HepG2 (cell line): ENCODE results near the gene WNK4. TPM values are rescaled to one million over a fixed set of nuclear protein-coding genes. Genes with fewer than 3 reads are reported as not detected.

Source experiments
- CC2D1A ChIP-seq: sonication (generic); formaldehyde crosslinking; IDR thresholded peaks from 2 replicates; pipeline ENCODE4 v1.8.1; 2023; ENCODE audit warnings: mild to moderate bottlenecking, missing genetic modification reagents
- CREB1 ChIP-seq, 2 experiments: fragments of 450-650 bp in 1 of 2; IDR thresholded peaks; 2 replicates each; pipeline ENCODE4 v1.6.1; 2016 to 2017; ENCODE audit warnings: control low read depth in 1 of 2, mild to moderate bottlenecking in 1 of 2, missing compliant biosample characterization in 1 of 2, missing genetic modification characterization in 1 of 2
- FOSL1 ChIP-seq: sonication (generic); formaldehyde crosslinking; IDR thresholded peaks from 2 replicates; pipeline ENCODE4 v1.9.0; 2021; ENCODE audit warnings: missing genetic modification reagents, borderline replicate concordance
- HOMEZ ChIP-seq: IDR thresholded peaks from 2 replicates; pipeline ENCODE4 v1.6.1; 2016; ENCODE audit warnings: low read depth
- ISX ChIP-seq: sonication (generic); formaldehyde crosslinking; conservative IDR thresholded peaks from 2 replicates; pipeline ENCODE4 v1.5.0; 2020; ENCODE audit warnings: missing genetic modification reagents
- KDM5A ChIP-seq: fragments of 200-600 bp; sonication (generic); IDR thresholded peaks from 2 replicates; pipeline ENCODE4 v1.7.0; 2018; ENCODE audit warnings: antibody characterized with exemption, mild to moderate bottlenecking, low read length, borderline replicate concordance
- RNF219 ChIP-seq: sonication (generic); formaldehyde crosslinking; IDR thresholded peaks from 2 replicates; pipeline ENCODE4 v1.5.0; 2020; ENCODE audit warnings: mild to moderate bottlenecking, missing genetic modification reagents
- SMAD1 ChIP-seq: sonication (generic); formaldehyde crosslinking; IDR thresholded peaks from 2 replicates; pipeline ENCODE4 v1.4.0; 2020; ENCODE audit warnings: missing genetic modification reagents, low read depth, mild to moderate bottlenecking, borderline replicate concordance
- SRSF9 ChIP-seq: fragments of 200-400 bp; formaldehyde crosslinking; IDR thresholded peaks from 2 replicates; pipeline ENCODE4 v1.6.1; 2018; ENCODE audit warnings: borderline replicate concordance, mild to moderate bottlenecking, low read depth, low read length; ENCODE audit not compliant: insufficient read depth, poor library complexity, severe bottlenecking
- THAP8 ChIP-seq: sonication (generic); formaldehyde crosslinking; IDR thresholded peaks from 2 replicates; pipeline ENCODE4 v1.5.1; 2020; ENCODE audit warnings: missing genetic modification reagents, mild to moderate bottlenecking, borderline replicate concordance
- ZNF556 ChIP-seq: sonication (generic); formaldehyde crosslinking; IDR thresholded peaks from 2 replicates; pipeline ENCODE4 v1.4.0; 2020; ENCODE audit warnings: mild to moderate bottlenecking, missing genetic modification reagents, borderline replicate concordance
- polyA plus RNA-seq, 8 experiments: library from polyadenylated mRNA; depleted of rRNA in 3 of 8; stranded (reverse) in 7 of 8; unstranded in 1 of 8; fragments of >200 nt; fragmentation: Illumina TruSeq in 4 of 8; extraction: Trizol in 4 of 8; gene quantifications; 2 replicates each; pipeline versions ENCODE4 v1.2.1 to v1.2.3, GENCODE V29; 2011 to 2016; ENCODE audit warnings: low read depth in 4 of 8, missing spikeins in 1 of 8, mixed read lengths in 1 of 8; ENCODE audit not compliant: insufficient read depth in 1 of 8
- total RNA-seq, 5 experiments: library from RNA; depleted of rRNA; stranded (reverse); fragments of >200 nt; fragmentation: Illumina TruSeq; extraction: Trizol; gene quantifications; 2 replicates each; pipeline ENCODE4 v1.2.3, GENCODE V29; 2016; ENCODE audit warnings: low read depth in 1 of 5

Gene WNK4
- total and polyA plus RNA-seq, 2 of the 13 experiments (the other 11 are each of a cell fraction or from before 2014, with no cell fraction given) = 2.7 to 13.7 TPM

GRCh38 chr17:42798383-42799380 is 18.3 kb downstream of the WNK4 start, which contains the start of the genes CNTD1 and COA3 (continued):
- TF ChIP-seq THAP8 (CRISPR knock-in tag) (no peak), HOMEZ (peak; percentile 73), KDM5A (peak; percentile 81; the same call in 1 of the 2 replicates), CREB1 (IDR thresholded peaks at IDR 0.05) (peak; percentile 53), CREB1 (CRISPR knock-in tag; IDR thresholded peaks at IDR 0.05) (peak; percentile 77), RNF219 (0 out of 2 replicates have a peak, but pooled peaks have one; percentile 93), SMAD1 (peak; percentile 99), FOSL1 (no peak), CC2D1A (peak; percentile 94), ZNF556 (CRISPR knock-in tag) (peak; percentile 93; the same call in 1 of the 2 replicates), ISX (CRISPR knock-in tag) (no peak), SRSF9 (no peak)
